ENCODE measurements around the gene BLCAP.

BLCAP gene

DNA sequence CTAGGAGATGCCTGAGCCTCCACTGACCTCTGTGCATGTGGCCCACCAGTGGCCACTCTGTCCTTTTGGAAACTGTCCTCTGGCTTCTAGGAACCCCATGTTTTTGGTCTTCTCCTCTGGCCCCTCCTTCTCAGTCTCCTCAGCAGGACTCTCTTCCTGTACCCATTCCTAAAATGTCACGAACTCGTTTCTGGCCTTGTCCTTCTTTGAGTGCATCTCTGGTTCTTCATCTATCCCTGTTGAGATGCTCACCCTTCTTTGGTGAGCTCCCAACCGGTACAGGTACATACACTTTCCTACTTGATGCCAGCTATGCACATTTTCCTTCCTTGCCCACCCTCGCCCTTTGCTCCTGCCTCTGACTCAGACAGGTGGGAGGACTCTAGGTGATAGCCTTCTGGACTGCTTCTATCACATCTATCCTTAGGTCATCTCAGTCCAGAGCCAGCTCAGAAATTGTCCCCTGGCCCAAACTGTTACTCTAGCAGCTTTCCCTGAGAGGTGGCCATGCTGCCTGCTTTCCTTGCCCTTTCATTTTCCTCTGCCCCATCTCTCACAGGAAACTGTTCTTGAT lies 21.4 kb downstream of the BLCAP start:
- no peak for TF ChIP-seq FOXP2 (optimal IDR thresholded peaks at IDR 0.05; ENCODE audit: control extremely low read depth, extremely low read length, insufficient read depth)
- TF ChIP-seq POLR2AphosphoS5 (IDR thresholded peaks at IDR 0.05; ENCODE audit: borderline replicate concordance, low read depth, low read length): no peak
- no peak for TF ChIP-seq EZH2 (IDR thresholded peaks at IDR 0.05)
- Histone ChIP-seq H3K9me3 (ENCODE audit: low read depth, low read length) (no peaks in the 10 kb centered on the region), H3K4me3 (no peak overlapping the region), H3K36me3 (ENCODE audit: insufficient read depth, low read length) (no peaks in the 10 kb centered on the region), H3K9ac (ENCODE audit: insufficient read length) (no peak overlapping the region), H3K27ac (no peak overlapping the region)
- DNase-seq (ENCODE audit: low read depth, low spot score): no peak

DNA sequence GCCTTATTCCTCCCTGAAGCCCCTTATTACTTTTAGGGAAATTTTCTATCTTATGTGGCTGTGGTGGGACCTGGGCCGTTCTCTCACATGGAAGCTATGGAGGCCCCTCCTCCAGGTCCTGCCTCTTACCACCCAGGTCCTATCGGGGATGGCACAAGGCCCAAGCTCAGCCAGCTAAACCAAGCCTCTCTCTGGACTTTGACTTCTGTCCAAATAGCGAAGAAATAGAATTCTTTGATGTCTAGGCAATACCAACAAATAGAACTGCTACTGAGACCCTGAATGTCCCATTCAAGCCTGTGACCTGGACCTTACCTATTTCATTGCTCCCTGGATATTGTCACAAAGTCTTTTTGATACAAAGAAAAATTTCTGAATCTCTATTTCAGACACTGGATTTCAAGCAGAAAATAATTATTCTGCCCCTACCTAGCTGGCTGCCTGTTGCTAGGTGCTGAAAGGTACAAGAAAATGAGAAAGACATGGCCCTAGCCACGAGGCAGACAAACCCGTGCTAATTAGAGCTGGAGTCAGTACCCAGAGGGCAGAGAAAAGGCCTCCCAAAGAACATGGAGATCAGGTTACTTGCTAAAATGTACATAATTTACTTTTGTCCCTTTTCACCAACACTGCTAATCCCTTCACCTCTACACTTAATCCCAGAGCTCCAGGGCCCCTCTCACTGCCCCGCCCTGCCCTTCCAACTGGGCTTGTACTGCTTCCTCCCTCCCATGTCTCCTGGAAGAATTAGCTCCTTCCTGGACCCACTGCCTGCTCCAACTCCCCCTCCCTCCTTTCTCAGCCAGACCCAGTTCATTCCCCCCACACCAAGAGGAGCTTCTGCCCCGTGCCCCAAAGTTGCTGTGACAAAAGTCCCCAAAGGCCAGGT lies 22.2 kb downstream of the BLCAP start:
- DNase-seq (ENCODE audit: low read depth, low spot score): no peak
- Histone ChIP-seq H3K27ac (no peak overlapping the region), H3K36me3 (ENCODE audit: insufficient read depth, low read length) (no peaks in the 10 kb centered on the region), H3K9me3 (ENCODE audit: low read depth, low read length) (no peaks in the 10 kb centered on the region), H3K9ac (ENCODE audit: insufficient read length) (no peak overlapping the region), H3K4me3 (no peak overlapping the region)
- TF ChIP-seq POLR2AphosphoS5 (IDR thresholded peaks at IDR 0.05; ENCODE audit: borderline replicate concordance, low read depth, low read length) (no peak), EZH2 (IDR thresholded peaks at IDR 0.05) (no peak), FOXP2 (optimal IDR thresholded peaks at IDR 0.05; ENCODE audit: control extremely low read depth, extremely low read length, insufficient read depth) (no peak)

DNA sequence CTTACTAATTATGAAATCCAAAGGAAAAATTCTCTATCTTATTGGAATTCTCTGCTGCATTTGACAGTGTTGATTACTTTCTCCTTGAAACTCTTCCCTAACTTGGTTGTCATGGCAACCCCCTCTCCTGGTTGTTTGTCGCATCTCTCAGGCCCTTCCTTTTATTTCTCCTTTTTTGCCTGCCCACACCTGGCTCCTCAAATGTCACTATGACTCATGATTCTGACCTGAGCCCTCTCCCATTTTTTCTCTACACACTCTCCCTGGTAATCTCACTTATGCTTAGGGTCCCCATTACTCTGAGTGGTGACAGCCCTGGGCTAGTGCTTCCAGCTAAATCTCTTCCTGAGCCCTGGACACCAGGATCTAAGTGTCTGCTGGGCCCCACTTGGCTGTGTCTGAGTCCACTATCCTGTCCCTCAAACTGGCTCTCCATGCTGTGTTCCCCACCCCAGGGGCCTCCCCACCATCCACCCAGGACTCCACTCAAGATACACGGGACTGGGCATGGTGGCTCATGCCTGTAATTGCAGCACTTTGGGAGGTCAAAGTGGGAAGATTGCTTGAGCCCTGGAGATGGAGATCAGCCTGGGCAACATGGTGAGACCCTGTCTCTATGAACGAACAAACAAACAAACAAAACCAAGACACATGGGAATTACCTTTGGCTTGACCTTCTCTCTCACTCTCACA lies 23.1 kb downstream of the BLCAP start:
- Histone ChIP-seq H3K36me3 (ENCODE audit: insufficient read depth, low read length) (no peaks in the 10 kb centered on the region), H3K9ac (ENCODE audit: insufficient read length) (no peak overlapping the region), H3K9me3 (ENCODE audit: low read depth, low read length) (no peaks in the 10 kb centered on the region), H3K4me3 (no peak overlapping the region), H3K27ac (no peak overlapping the region)
- TF ChIP-seq POLR2AphosphoS5 (IDR thresholded peaks at IDR 0.05; ENCODE audit: borderline replicate concordance, low read depth, low read length) (no peak), EZH2 (IDR thresholded peaks at IDR 0.05) (no peak), FOXP2 (optimal IDR thresholded peaks at IDR 0.05; ENCODE audit: control extremely low read depth, extremely low read length, insufficient read depth) (no peak)
- DNase-seq (ENCODE audit: low read depth, low spot score): no peak

DNA sequence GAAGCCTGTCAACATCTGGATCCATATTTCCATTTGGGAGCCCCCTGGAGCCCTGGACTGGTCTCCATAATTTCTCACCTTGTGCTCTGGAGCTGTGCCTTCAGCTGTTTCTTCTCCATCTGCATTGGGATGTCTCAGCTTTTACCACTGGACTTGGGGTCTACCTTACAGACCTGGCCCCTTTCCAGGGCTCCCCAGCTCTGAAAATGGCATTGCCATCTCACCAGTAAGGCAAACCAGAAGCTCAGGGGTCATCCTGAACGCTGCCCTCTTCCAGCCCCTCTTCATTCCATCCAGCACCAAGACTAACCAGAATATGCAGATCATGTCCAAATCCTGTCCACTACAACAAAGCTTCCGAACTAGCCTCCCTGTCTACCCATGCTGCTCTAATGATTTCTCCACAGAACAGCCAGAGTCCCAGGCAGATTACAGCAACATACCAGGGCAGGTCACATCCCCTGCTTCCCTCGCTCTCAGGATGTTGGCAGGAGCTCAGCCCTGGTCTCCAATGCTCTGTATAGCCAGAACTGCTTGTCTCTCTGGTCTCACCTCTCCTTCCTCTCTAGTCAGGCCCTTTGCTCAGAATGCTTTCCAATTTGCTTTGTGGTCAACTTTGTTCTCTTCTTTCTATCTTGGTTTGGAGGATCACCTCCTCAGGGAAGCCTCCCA lies 24.3 kb downstream of the BLCAP start:
- no peak for DNase-seq (ENCODE audit: low read depth, low spot score)
- H3K9ac ChIP-seq (ENCODE audit: insufficient read length): no peak overlapping the region
- H3K9me3 ChIP-seq (ENCODE audit: low read depth, low read length): no peaks in the 10 kb centered on the region
- H3K36me3 ChIP-seq (ENCODE audit: insufficient read depth, low read length): no peaks in the 10 kb centered on the region
- no peak for TF ChIP-seq POLR2AphosphoS5 (IDR thresholded peaks at IDR 0.05; ENCODE audit: borderline replicate concordance, low read depth, low read length)
- TF ChIP-seq FOXP2 (optimal IDR thresholded peaks at IDR 0.05; ENCODE audit: control extremely low read depth, extremely low read length, insufficient read depth): no peak
- TF ChIP-seq EZH2 (IDR thresholded peaks at IDR 0.05): no peak
- no peak overlapping the region for H3K4me3 ChIP-seq
- no peak overlapping the region for H3K27ac ChIP-seq

DNA sequence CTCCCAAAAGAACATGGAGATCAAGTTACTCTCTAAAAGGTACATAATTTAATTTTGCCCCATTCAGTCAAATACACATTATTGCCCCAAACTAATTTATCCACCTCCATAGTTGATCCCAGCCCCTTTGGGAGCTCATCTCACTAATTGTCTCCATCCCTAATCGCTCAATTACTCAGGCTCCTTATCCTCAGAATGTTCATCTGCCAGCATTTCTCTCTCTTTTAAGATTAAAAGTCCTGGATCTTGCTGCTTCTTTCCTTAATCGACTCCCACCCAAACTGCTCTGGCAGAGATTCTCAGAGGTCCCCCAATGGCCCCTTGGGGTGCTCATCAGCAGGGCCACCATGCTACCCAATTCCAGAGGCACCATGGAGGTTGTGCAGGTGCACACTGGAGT lies 25.0 kb downstream of the BLCAP start:
- H3K27ac ChIP-seq: no peak overlapping the region
- no peak for TF ChIP-seq FOXP2 (optimal IDR thresholded peaks at IDR 0.05; ENCODE audit: control extremely low read depth, extremely low read length, insufficient read depth)
- TF ChIP-seq POLR2AphosphoS5 (IDR thresholded peaks at IDR 0.05; ENCODE audit: borderline replicate concordance, low read depth, low read length): no peak
- TF ChIP-seq EZH2 (IDR thresholded peaks at IDR 0.05): no peak

DNA sequence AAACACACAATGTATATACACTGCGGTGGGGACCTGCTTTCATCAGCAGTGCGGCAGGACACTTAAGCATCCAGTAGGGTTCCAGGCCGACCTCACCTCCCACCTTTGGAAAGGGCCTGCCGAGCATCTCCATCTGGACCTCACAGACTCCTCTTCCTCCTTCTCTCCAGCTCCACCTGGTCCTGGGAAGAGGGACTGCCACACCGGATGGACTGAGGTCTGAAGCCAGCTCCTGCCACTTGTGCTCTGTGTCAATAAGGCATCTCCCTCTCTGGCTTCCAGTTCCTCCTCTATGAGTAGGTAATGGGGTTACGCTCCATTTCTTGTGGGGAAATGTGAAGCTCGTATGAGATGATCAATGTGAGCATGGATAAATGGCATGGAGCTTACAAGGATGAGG lies 25.7 kb downstream of the BLCAP start:
- H3K36me3 ChIP-seq (ENCODE audit: insufficient read depth, low read length): no peaks in the 10 kb centered on the region
- no peaks in the 10 kb centered on the region for H3K9me3 ChIP-seq (ENCODE audit: low read depth, low read length)
- TF ChIP-seq EZH2 (IDR thresholded peaks at IDR 0.05) (no peak), FOXP2 (optimal IDR thresholded peaks at IDR 0.05; ENCODE audit: control extremely low read depth, extremely low read length, insufficient read depth) (no peak), POLR2AphosphoS5 (IDR thresholded peaks at IDR 0.05; ENCODE audit: borderline replicate concordance, low read depth, low read length) (no peak)
- DNase-seq (ENCODE audit: low read depth, low spot score): no peak
- no peak overlapping the region for H3K9ac ChIP-seq (ENCODE audit: insufficient read length)
- no peak overlapping the region for H3K27ac ChIP-seq
- no peak overlapping the region for H3K4me3 ChIP-seq

More for the DNA sequence above, 25.0 kb downstream of the BLCAP start:
- Histone ChIP-seq H3K4me3 (no peak overlapping the region), H3K9ac (ENCODE audit: insufficient read length) (no peak overlapping the region), H3K36me3 (ENCODE audit: insufficient read depth, low read length) (no peaks in the 10 kb centered on the region), H3K9me3 (ENCODE audit: low read depth, low read length) (no peaks in the 10 kb centered on the region)
- no peak for DNase-seq (ENCODE audit: low read depth, low spot score)

DNA sequence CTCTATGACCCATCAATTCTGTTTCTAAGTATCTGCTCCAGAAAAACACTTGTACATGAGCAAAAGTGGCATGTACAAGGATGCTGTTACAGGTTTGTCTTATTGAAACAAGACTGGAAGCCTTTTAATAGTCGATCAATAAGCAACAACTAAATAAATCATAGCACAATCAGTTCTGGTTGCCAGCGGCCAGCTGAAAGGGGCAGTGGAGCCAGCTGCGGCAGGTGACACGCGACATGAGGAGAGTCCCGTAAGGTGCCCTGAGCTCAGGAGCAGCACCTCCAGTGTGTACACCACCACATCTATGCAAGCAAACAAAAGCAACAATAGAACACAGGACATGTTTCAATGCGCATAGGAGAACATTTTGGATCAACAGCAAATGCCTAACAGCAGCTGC lies 27.4 kb downstream of the BLCAP start:
- no peak for DNase-seq (ENCODE audit: low read depth, low spot score)
- Histone ChIP-seq H3K9ac (ENCODE audit: insufficient read length) (no peak overlapping the region), H3K9me3 (ENCODE audit: low read depth, low read length) (no peaks in the 10 kb centered on the region), H3K36me3 (ENCODE audit: insufficient read depth, low read length) (no peaks in the 10 kb centered on the region), H3K27ac (no peak overlapping the region), H3K4me3 (no peak overlapping the region)
- TF ChIP-seq POLR2AphosphoS5 (IDR thresholded peaks at IDR 0.05; ENCODE audit: borderline replicate concordance, low read depth, low read length) (no peak), EZH2 (IDR thresholded peaks at IDR 0.05) (no peak), FOXP2 (optimal IDR thresholded peaks at IDR 0.05; ENCODE audit: control extremely low read depth, extremely low read length, insufficient read depth) (no peak)
